Small intestine (tissue), 7 donors: ENCODE data around the gene PCED1A. TPM values are rescaled to one million over a fixed set of nuclear protein-coding genes. Genes with fewer than 3 reads are reported as not detected.

Experiments used
- DNase-seq, 2 donors: peaks; one replicate each; pipeline versions ENCODE4 v3.0.0 to v3.0.0-alpha.2; 2013
- FAIRE-seq: peaks from 2 replicates; lab custom pipeline; 2012; peaks lifted over from hg19 to GRCh38; lab: Jason Lieb, UNC
- H3K27ac ChIP-seq, 3 donors: one replicate each; pipeline ENCODE4 v1.5.1; 2013; ENCODE audit warnings: low read length in 2 of 3, mild to moderate bottlenecking in 2 of 3, control low read depth in 1 of 3, inconsistent platforms in 1 of 3, low read depth in 1 of 3, moderate library complexity in 1 of 3
- H3K27me3 ChIP-seq, 3 donors: one replicate each; pipeline ENCODE4 v1.6.1; 2013; ENCODE audit warnings: low read length in 3 of 3, inconsistent platforms in 1 of 3; ENCODE audit not compliant: control insufficient read depth in 3 of 3, insufficient read depth in 3 of 3
- H3K36me3 ChIP-seq, 3 donors: one replicate each; pipeline ENCODE4 v1.6.1; 2013; ENCODE audit warnings: low read length in 3 of 3, inconsistent platforms in 1 of 3, low read depth in 1 of 3, mild to moderate bottlenecking in 1 of 3, moderate library complexity in 1 of 3; ENCODE audit not compliant: control insufficient read depth in 3 of 3, insufficient read depth in 2 of 3
- H3K4me1 ChIP-seq, 3 donors: one replicate each; pipeline ENCODE4 v1.6.1; 2013; ENCODE audit warnings: low read length in 2 of 3, inconsistent platforms in 1 of 3, low read depth in 1 of 3, mild to moderate bottlenecking in 1 of 3, moderate library complexity in 1 of 3; ENCODE audit not compliant: control insufficient read depth in 3 of 3, insufficient read depth in 2 of 3
- H3K4me3 ChIP-seq, 3 donors: one replicate each; pipeline ENCODE4 v1.5.1; 2013; ENCODE audit warnings: low read length in 3 of 3, control low read depth in 1 of 3, inconsistent platforms in 1 of 3, low read depth in 1 of 3, mild to moderate bottlenecking in 1 of 3, moderate library complexity in 1 of 3
- H3K9me3 ChIP-seq, 2 donors: one replicate each; pipeline ENCODE4 v1.6.1; 2013; ENCODE audit warnings: low read depth in 1 of 2, low read length in 1 of 2; ENCODE audit not compliant: control insufficient read depth in 2 of 2, insufficient read depth in 1 of 2
- WGBS, 3 donors: extraction: QIAGEN DNeasy Blood & Tissue Kit; methylation state at CpG; one replicate each; pipeline ENCODE4 v1.1.7; 2013; 5-methylcytosine and 5-hydroxymethylcytosine counted together
- polyA plus RNA-seq, 4 donors: library from polyadenylated mRNA; stranded (reverse) in 3 of 4; unstranded in 1 of 4; fragments of 200-250 nt in 3 of 4; fragments of 120-200 nt in 1 of 4; gene quantifications; one replicate each; pipeline versions ENCODE4 v1.2.1 to v1.2.3, GENCODE V29; 2013
- donor health status: healthy with polysubstance abuse.
- donor health status: control.
- donor health status: control.
- donor health status: Bipolar disorder and iron deficiency.
- donor health status: healthy.

Gene PCED1A
- polyA plus RNA-seq, 4 donors: 19.9 to 63.3 (median 37.2) TPM

- FAIRE-seq: no peak
- H3K4me1 ChIP-seq: peaks cover 0 to 11% (median 4%) of the 10 kb centered on the region in 3 donors
- H3K27ac ChIP-seq: no peak overlapping the region
- H3K36me3 ChIP-seq: peaks cover 0 to 6% (median 0%) of the 10 kb centered on the region in 3 donors
- WGBS, 3 donors: 8 to 18% (median 14%) methylated on average over 31 to 34 of the region's 34 CpGs
- H3K4me3 ChIP-seq: peak overlapping the region in 2 of 3 donors; percentile 70 to 75
- peaks cover 0 to 26% (median 0%) of the 10 kb centered on the region in 3 donors for H3K27me3 ChIP-seq
- DNase-seq: peak; percentile 5 to 31
- no peaks in the 10 kb centered on the region for H3K9me3 ChIP-seq
Measured at GRCh38 chr20:2871661-2872458, 31.4 kb upstream of the PCED1A start.

- 23 to 33% (median 27%) methylated on average over 2 of the region's 2 CpGs for WGBS, 3 donors
- Histone ChIP-seq H3K4me3 (no peak overlapping the region), H3K27ac (no peak overlapping the region), H3K36me3 (peaks cover 0 to 12% (median 0%) of the 10 kb centered on the region in 3 donors), H3K9me3 (no peaks in the 10 kb centered on the region), H3K27me3 (peaks cover 0 to 26% (median 0%) of the 10 kb centered on the region in 3 donors), H3K4me1 (peaks cover 0 to 11% (median 4%) of the 10 kb centered on the region in 3 donors)
- DNase-seq (no peak), FAIRE-seq (no peak)
Measured at GRCh38 chr20:2871111-2871465, 30.6 kb upstream of the PCED1A start.

DNA sequence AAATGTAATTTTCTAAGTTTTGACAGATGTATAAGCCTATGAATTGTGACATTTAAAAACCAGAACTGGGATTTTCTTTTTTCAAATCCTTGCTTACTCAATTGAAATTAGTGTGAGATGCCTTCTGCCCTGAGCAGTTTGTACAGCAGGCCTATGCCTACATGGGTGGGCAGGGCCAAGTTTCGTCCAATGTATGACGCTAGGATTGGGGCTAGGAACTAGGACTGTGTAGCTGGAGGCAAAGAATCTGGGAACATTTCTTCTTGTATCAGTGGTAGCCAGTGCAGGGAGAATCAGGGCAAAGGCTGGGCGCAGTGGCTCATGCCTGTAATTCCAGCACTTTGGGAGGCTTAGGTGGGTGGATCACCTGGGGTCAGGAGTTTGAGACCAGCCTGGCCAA, 28.9 kb upstream of the PCED1A start:
- Histone ChIP-seq H3K27ac (no peak overlapping the region), H3K36me3 (peaks cover 0 to 24% (median 3%) of the 10 kb centered on the region in 3 donors), H3K4me1 (peaks cover 0 to 8% (median 0%) of the 10 kb centered on the region in 3 donors), H3K4me3 (no peak overlapping the region), H3K27me3 (peaks cover 0 to 26% (median 0%) of the 10 kb centered on the region in 3 donors), H3K9me3 (no peaks in the 10 kb centered on the region)
- WGBS, 3 donors: 94 to 99% (median 94%) methylated on average over 3 of the region's 3 CpGs
- no peak for FAIRE-seq
- no peak for DNase-seq

DNA sequence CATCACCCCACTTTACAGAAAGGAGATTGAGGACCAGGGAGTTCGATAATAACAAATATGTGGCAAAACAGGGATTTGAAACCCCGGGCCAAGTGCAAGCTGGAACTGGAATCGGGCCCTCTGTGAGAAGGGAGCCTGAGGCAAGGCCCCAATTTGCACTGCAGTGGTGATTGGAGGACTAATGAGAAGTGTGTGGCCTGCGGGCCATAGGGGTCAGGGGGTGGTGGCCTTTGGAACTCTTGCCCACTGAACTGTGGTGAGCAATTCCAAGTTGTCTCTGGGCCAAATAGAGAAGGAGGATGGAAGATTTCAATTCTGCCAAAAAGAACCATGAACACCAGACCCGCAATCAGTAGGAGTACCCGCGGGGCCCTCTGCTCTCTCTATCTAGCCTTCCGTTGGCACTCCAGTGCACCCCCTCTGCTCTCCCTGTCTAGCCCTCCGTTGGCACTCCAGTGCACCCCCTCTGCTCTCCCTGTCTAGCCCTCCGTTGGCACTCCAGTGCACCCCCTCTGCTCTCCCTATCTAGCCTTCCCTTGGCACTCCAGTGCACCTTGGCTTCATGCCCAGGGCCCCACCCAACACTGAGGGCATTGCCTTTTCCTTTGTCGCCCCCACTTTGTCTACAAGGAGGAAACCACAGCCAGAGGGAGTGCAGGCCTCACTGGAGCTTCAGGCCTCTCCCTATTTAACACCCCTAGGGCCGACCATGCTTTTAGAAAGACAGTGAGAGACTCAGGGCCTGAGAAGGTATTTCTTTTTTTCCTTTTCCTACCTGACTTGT, 26.8 kb upstream of the PCED1A start:
- Histone ChIP-seq H3K9me3 (no peaks in the 10 kb centered on the region), H3K4me1 (no peaks in the 10 kb centered on the region), H3K36me3 (peaks cover 3 to 42% (median 5%) of the 10 kb centered on the region in 3 donors), H3K27ac (no peak overlapping the region), H3K4me3 (no peak overlapping the region), H3K27me3 (peaks cover 0 to 18% (median 0%) of the 10 kb centered on the region in 3 donors)
- peak in 1 of 2 donors; percentile 26 for DNase-seq
- FAIRE-seq: no peak
- WGBS, 3 donors: 62 to 79% (median 76%) methylated on average over 12 of the region's 12 CpGs

- WGBS, 3 donors: 81 to 91% (median 85%) methylated on average over 11 of the region's 11 CpGs
- DNase-seq (no peak), FAIRE-seq (no peak)
- Histone ChIP-seq H3K27me3 (peaks cover 0 to 8% (median 0%) of the 10 kb centered on the region in 3 donors), H3K4me3 (no peak overlapping the region), H3K9me3 (no peaks in the 10 kb centered on the region), H3K27ac (no peak overlapping the region), H3K36me3 (peaks cover 4 to 53% (median 5%) of the 10 kb centered on the region in 3 donors), H3K4me1 (no peaks in the 10 kb centered on the region)
Measured at GRCh38 chr20:2866236-2866635, 25.8 kb upstream of the PCED1A start.

- Histone ChIP-seq H3K4me1 (no peaks in the 10 kb centered on the region), H3K36me3 (peaks cover 4 to 59% (median 9%) of the 10 kb centered on the region in 3 donors), H3K27ac (no peak overlapping the region), H3K9me3 (no peaks in the 10 kb centered on the region), H3K27me3 (peaks cover 0 to 2% (median 0%) of the 10 kb centered on the region in 3 donors), H3K4me3 (no peak overlapping the region)
- DNase-seq: no peak
- no peak for FAIRE-seq
- WGBS, 3 donors: 74 to 90% (median 89%) methylated on average over 3 of the region's 3 CpGs
Measured at GRCh38 chr20:2865630-2866029, 25.2 kb upstream of the PCED1A start.

- H3K36me3 ChIP-seq: peaks cover 4 to 64% (median 9%) of the 10 kb centered on the region in 3 donors
- 89 to 97% (median 96%) methylated on average over 10 of the region's 10 CpGs for WGBS, 3 donors
- DNase-seq: no peak
- H3K4me1 ChIP-seq: no peaks in the 10 kb centered on the region
- no peaks in the 10 kb centered on the region for H3K9me3 ChIP-seq
- H3K27ac ChIP-seq: peak overlapping the region in 1 of 3 donors; percentile 24
- H3K4me3 ChIP-seq: no peak overlapping the region
- no peak for FAIRE-seq
- H3K27me3 ChIP-seq: no peaks in the 10 kb centered on the region
Measured at GRCh38 chr20:2865101-2865500, 24.6 kb upstream of the PCED1A start.

DNA sequence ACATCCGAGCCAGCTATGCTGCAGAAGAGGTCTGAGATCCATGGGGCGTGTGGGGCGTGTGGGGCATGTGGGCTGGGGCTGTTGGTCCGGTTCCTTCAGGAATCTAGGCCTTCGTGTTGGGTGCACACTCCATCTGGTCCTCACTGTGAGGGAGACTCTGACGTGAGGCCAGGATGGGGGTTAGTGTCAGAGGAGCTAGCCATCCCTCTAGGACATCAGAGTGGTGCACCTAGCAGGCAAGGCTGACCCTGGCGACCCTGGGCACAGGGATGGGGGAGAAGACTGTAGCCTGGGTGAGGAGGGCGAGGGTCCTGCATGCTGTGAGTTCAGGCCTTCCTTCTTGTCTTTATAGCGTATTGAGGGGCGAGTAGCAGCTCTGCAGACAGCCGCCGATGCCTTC, 24.2 kb upstream of the PCED1A start:
- H3K27me3 ChIP-seq: no peaks in the 10 kb centered on the region
- H3K4me3 ChIP-seq: no peak overlapping the region
- peak overlapping the region in 1 of 3 donors; percentile 24 for H3K27ac ChIP-seq
- peaks cover 4 to 69% (median 9%) of the 10 kb centered on the region in 3 donors for H3K36me3 ChIP-seq
- 94 to 96% (median 94%) methylated on average over 12 of the region's 12 CpGs for WGBS, 3 donors
- DNase-seq (no peak), FAIRE-seq (no peak)
- H3K4me1 ChIP-seq: no peaks in the 10 kb centered on the region
- no peaks in the 10 kb centered on the region for H3K9me3 ChIP-seq
